Inflammatory macrophage (primary cell): Measurements from ENCODE around the gene MRPL22.
A peak's percentile ranks its signal among the peaks of the same experiment; 100 is the strongest.
"Not testable (repeated sequence)": the region's sequence is repeated elsewhere in the genome, so short reads cannot be mapped to it uniquely, and the experiment has no call there.

Source experiments
- DNase-seq, 2 donors: peaks; one replicate each; pipeline ENCODE4 v3.0.0-alpha.2; 2020 to 2022

MRPL22 gene

DNA sequence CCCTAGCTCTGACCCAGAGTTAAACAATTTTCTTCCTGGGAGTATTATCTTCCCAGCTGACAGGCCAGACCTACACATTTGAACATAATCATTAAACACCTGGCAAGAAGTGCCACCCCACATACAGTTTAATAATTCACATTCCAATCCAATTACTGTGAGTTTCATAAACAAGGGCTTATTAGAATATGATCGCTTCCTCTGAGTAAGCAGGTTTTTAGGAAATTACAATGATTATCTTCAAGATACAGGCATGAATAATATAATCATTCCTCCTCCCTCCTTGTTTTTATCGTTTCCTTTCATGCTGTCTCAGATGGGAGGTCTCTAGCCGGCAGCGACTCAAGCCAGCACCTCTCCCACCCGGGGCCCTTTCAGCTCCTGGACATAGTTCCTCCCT lies 56.9 kb downstream of the MRPL22 start:
- no peak for DNase-seq

DNA sequence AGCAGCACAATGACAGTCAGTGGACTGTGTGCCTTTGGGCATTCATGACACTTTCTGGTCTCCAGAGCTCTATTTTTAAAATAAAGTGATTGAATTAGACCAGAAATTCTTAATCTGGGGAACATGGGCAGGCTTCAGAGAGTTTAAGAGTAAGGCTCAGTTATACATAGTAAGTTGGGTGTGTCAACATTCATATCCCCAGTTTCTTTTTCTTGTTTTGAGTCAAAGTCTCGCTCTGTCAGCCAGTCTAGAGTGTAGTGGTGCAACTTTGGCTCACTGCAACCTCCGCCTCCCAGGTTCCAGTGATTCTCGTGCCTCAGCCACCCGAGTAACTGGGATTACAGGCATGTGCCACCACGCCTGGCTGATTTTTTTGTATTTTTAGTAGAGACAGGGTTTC lies 59.0 kb downstream of the MRPL22 start:
- DNase-seq = no peak

DNA sequence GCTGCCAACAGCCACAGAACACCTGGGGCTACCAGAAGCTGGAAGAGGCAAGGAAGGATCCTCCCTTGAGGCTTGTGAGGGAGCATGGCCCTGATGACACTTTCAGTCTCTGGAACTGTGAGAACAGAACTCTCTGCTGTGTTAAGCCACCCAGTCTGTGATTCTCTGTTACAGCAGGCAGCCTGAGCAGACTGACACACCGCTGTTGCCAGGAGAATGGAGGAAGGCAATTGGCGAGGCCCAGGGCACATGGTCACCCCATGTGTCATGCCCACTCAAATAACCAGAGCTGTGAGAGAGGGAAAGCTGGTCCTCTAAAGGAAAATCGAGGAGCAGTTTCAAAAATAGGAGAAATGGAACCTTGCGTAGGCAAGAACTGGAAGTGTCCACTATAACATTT lies 60.6 kb downstream of the MRPL22 start:
- DNase-seq = no peak

DNA sequence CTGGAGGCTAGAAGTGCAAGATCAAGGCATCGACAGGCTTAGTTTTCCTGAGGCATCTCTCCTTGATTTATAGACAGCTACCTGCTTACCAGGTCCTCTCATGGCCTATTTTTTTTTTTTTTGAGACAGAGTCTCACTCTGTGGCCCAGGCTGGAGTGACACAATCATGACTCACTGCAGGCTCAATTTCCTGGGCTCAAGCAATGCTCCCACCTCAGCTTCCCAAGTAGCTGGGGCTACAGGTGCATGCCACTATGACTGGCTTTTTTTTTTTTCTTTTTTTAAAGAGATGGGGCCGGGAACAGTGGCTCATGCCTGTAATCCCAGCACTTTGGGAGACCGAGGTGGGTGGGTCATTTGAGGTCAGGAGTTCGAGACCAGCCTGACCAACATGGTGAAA lies 61.8 kb downstream of the MRPL22 start:
- DNase-seq = not testable (repeated sequence)

DNA sequence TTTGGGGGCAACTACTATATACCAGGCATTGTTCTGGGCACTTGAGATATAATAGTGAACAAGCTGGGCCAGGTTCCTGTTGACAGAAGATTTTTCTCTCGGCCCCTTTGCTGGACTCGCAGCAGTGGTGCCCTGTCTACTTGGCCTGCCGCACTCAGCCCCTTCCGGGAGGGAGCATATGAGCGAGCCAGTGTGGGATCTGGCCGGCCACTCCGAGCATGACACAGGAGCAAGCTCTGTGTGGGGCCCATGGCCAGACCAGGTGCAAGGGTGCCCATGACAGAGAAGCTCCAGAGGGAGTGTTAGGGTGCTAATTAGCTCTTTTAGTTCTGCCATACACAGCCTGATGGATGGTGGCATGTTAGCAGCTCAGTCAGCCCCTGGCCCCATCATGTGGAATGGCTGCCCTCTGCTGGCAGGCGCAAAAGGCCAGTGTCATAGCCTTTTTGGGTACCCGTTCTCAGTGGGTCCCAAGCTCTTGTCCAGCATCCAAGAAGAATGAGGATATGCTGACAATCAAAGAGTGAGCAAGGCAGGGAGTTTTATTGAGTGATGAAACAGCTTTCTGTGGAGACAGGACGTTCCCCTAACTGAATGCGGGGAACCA lies 63.4 kb downstream of the MRPL22 start:
- peak; percentile 6 to 29 for DNase-seq

DNA sequence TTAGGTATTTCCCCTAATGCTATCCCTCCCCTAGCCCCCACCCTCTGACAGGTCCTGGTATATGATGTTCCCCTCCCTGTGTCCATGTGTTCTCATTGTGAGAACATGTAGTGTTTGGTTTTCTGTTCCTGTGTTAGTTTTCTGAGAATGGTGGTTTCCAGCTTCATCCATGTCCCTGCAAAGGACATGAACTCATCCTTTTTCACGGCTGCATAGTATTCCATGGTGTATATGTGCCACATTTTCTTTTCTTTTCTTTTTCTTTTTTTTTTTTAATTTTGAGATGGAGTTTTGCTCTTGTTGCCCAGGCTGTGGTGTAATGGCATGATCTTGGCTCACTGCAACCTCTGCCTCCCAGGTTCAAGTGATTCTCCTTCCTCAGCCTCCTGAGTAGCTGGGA lies 65.4 kb downstream of the MRPL22 start:
- DNase-seq = not testable (repeated sequence)

DNA sequence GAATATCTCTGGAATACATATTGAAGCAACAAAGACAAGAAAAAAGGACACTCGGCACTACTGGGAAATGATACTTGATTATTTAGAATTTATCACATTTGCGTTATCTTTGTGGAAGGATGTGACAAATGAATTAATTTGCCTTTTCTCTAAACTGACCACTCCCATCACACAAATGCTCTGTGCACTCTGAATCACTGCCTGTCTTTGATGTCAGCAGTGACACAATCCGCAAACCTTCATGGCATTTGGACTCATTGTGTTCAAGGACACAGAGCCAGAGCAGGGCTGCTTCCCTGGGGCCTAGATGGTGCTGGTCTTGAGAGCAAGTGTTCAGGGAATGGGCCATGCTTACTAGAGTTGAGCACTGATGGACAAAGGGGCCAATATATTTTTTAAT lies 67.8 kb downstream of the MRPL22 start:
- DNase-seq = no peak

DNA sequence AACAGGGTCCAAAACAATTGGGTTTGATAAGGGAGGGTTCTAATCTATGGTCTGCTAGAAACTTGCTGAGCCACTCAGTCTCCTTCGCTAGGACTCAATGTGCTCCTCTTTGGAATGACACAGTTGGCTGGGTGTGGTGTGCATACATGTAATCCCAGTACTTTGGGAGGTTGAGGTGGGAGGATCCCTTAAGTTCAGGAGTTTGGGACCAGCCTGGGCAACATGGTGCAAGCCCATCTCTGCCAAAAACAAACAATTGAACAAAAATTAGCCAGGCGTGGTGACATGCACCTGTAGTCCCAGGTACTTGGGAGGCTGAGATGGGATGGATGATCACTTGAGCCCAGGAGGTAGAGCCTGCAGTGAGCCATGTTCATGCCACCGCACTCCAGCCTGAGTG lies 70.0 kb downstream of the MRPL22 start:
- no peak for DNase-seq

DNA sequence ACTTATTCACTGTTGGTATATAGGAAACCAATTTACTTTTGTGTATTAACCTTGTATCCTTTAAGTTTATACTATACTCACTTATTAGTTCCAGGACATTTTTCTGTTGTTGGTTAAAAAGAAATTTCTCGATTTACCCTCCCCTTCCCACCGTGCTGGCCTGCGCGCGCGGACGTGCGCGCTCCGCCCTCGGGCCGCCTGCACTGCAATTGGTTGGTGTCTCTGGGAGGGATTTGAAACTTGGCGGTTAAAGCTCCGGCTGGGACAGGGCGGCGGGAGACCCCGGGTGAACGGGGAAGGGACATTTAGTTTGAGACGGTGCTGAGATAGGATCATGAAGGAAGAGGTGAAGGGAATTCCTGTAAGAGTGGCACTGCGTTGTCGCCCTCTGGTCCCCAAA lies 72.7 kb downstream of the MRPL22 start, which contains the start of gene KIF4B:
KIF4B (plus strand) TSS at position 230 of the 400 bp plus-strand sequence; CDS start at position 335, 105 bp downstream.
- DNase-seq = no peak

DNA sequence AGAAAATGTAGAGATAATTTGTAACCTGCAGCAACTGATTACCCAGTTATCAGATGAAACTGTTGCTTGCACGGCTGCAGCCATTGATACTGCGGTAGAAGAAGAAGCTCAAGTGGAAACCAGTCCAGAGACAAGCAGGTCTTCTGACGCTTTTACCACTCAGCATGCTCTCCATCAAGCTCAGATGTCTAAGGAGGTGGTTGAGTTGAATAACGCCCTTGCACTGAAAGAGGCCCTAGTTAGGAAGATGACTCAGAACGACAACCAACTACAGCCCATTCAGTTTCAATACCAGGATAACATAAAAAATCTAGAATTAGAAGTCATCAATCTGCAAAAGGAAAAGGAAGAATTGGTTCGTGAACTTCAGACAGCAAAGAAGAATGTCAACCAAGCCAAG lies 74.4 kb downstream of the MRPL22 start:
- no peak for DNase-seq

DNA sequence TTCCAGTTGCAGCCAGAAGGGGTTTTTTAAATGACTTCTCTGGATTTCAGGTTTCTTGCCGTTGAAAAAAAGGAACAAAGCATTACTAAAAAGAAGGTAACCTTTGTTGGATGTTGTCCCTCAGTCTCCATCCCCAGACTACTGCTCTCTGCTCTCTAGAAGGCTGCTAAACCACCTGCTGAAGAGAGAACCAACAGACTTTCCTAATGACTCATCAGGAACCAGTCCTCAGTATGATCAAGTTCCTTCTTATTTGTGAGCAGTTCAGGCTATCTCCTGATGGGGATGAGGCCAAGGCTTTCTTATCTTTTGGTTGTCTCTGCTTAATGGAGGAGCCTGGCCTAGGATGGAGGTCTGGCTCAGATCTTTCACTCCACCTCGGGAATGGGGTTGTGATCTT lies 76.7 kb downstream of the MRPL22 start:
- DNase-seq = no peak
